SKM-1 (cell line): ENCODE data around the gene C9orf43.
A peak's percentile ranks its signal among the peaks of the same experiment; 100 is the strongest.
"Not testable (repeated sequence)": the region's sequence is repeated elsewhere in the genome, so short reads cannot be mapped to it uniquely, and the experiment has no call there.

Experiments
- DNase-seq: peaks from one replicate; lab custom pipeline; 2025; ENCODE audit not compliant: unreplicated experiment; lab: John Stamatoyannopoulos, UW

C9orf43 gene

GRCh38 chr9:113380869-113381378 is 29.6 kb upstream of the C9orf43 start:
- DNase-seq, result no peak

- not testable (repeated sequence) for DNase-seq
Observed at GRCh38 chr9:113381441-113381840, 29.1 kb upstream of the C9orf43 start.

GRCh38 chr9:113381909-113382411 is 28.6 kb upstream of the C9orf43 start:
- DNase-seq, result no peak

GRCh38 chr9:113386571-113387393 is 23.8 kb upstream of the C9orf43 start:
- no peak for DNase-seq

GRCh38 chr9:113387560-113388230 is 22.9 kb upstream of the C9orf43 start:
- DNase-seq, result no peak

- DNase-seq, result no peak
Observed at GRCh38 chr9:113388833-113389232, 21.7 kb upstream of the C9orf43 start.

- DNase-seq, result no peak
Observed at GRCh38 chr9:113389451-113389850, 21.1 kb upstream of the C9orf43 start.

GRCh38 chr9:113390192-113390960 is 20.2 kb upstream of the C9orf43 start:
- no peak for DNase-seq

- DNase-seq, result no peak
Observed at GRCh38 chr9:113391917-113392316, 18.6 kb upstream of the C9orf43 start.

GRCh38 chr9:113393281-113393680 is 17.3 kb upstream of the C9orf43 start:
- DNase-seq, result no peak

- no peak for DNase-seq
Observed at GRCh38 chr9:113395000-113395861, 15.3 kb upstream of the C9orf43 start.

GRCh38 chr9:113397203-113397631 is 13.3 kb upstream of the C9orf43 start:
- DNase-seq, result no peak

GRCh38 chr9:113398796-113399195 is 11.8 kb upstream of the C9orf43 start:
- DNase-seq, result no peak

GRCh38 chr9:113399646-113400200 is 10.8 kb upstream of the C9orf43 start:
- no peak for DNase-seq

GRCh38 chr9:113401027-113401792 is 9.3 kb upstream of the C9orf43 start, which contains the start of gene ALAD:
ALAD (minus strand) TSS chr9:113401284; CDS start chr9:113393559, 7,725 bp downstream.
- DNase-seq, result peak; percentile 76

- peak; percentile 65 for DNase-seq
Observed at GRCh38 chr9:113403646-113404045, 6.9 kb upstream of the C9orf43 start.

- not testable (repeated sequence) for DNase-seq
Observed at GRCh38 chr9:113406353-113406752, 4.2 kb upstream of the C9orf43 start.

GRCh38 chr9:113406873-113407511 is 3.6 kb upstream of the C9orf43 start:
- DNase-seq, result not testable (repeated sequence)

- no peak for DNase-seq
Observed at GRCh38 chr9:113409481-113409880, 1.1 kb upstream of the C9orf43 start.
